Epithelial cell of esophagus (primary cell): ENCODE measurements around the gene SPSB2.
"Not testable (repeated sequence)": the region's sequence is repeated elsewhere in the genome, so short reads cannot be mapped to it uniquely, and the experiment has no call there.

Experiments
- DNase-seq: peaks from one replicate; pipeline ENCODE4 v3.0.0; 2010; ENCODE audit warnings: low read depth
- H3K4me3 ChIP-seq: 2 replicates; pipeline ENCODE4 v1.5.1; 2011; ENCODE audit warnings: mild to moderate bottlenecking, low read length, control low read depth
- CTCF ChIP-seq: IDR thresholded peaks from 2 replicates; pipeline ENCODE4 v1.5.1; 2011; ENCODE audit warnings: low read depth, mild to moderate bottlenecking, low read length, control low read depth, inconsistent platforms; ENCODE audit not compliant: insufficient read depth; ENCODE audit errors: missing control alignments

The SPSB2 gene

GRCh38 chr12:6871052-6871957, 1.8 kb downstream of the SPSB2 start:
- DNase-seq: peak; percentile 87
- H3K4me3 ChIP-seq: peak overlapping the region; percentile 83
- TF ChIP-seq CTCF: no peak

- not testable (repeated sequence) for H3K4me3 ChIP-seq, DNase-seq
These were observed 2.8 kb downstream of the SPSB2 start for GRCh38 chr12:6870304-6870703.

GRCh38 chr12:6869049-6870021, 3.8 kb downstream of the SPSB2 start:
- TF ChIP-seq CTCF: peak; percentile 87
- H3K4me3 ChIP-seq: peak overlapping the region; percentile 88

GRCh38 chr12:6868211-6869048, 4.7 kb downstream of the SPSB2 start:
- peak; percentile 12 for TF ChIP-seq CTCF
- DNase-seq: peak; percentile 18
- peak overlapping the region; percentile 88 for H3K4me3 ChIP-seq

More at GRCh38 chr12:6869049-6870021, 3.8 kb downstream of the SPSB2 start:
- peak; percentile 80 for DNase-seq

- no peak for TF ChIP-seq CTCF
- DNase-seq: peak; percentile 81
- H3K4me3 ChIP-seq: peak within 1 kb of the TSS; percentile 88
These were observed 5.5 kb downstream of the SPSB2 start, which contains the start of gene TPI1 for GRCh38 chr12:6867413-6868210. Gene TPI1 (plus strand): TSS chr12:6867531. CDS start chr12:6867567, 36 bp downstream.

- H3K4me3 ChIP-seq: peak overlapping the region; percentile 88
- no peak for DNase-seq
- no peak for TF ChIP-seq CTCF
These were observed 6.1 kb downstream of the SPSB2 start for GRCh38 chr12:6866920-6867412.
